AG04449 (cell line): ENCODE measurements around the gene BORCS8.

ENCODE experiments used
- CTCF ChIA-PET: fragments of 350-600 bp; formaldehyde crosslinking; extraction: SDS; loops from one replicate; lab custom pipeline; 2021; ENCODE audit warnings: antibody characterized with exemption; lab: Yijun Ruan, JAX
- POLR2A ChIA-PET: fragments of 400-600, 350-600 bp; formaldehyde crosslinking; extraction: SDS; loops from one replicate; lab custom pipeline; 2020; ENCODE audit warnings: antibody characterized with exemption, inconsistent platforms; lab: Yijun Ruan, JAX
- DNase-seq: peaks from one replicate; pipeline ENCODE4 v3.0.0-alpha.2; 2010; ENCODE audit warnings: low read depth, low spot score
- H3K4me3 ChIP-seq: 2 replicates; pipeline ENCODE4 v1.5.1; 2011; ENCODE audit warnings: low read depth, mild to moderate bottlenecking, control low read depth, low read length
- TF ChIP-seq, protein P1 (sequence below): IDR thresholded peaks from one replicate; pipeline ENCODE4 v1.5.1; 2011; ENCODE audit warnings: mild to moderate bottlenecking, moderate library complexity, low read length, control low read depth, inconsistent platforms; ENCODE audit not compliant: insufficient read depth; ENCODE audit errors: missing control alignments

The BORCS8 gene

GRCh38 chr19:19192078-19192882 is at the start of gene BORCS8, which contains the start of gene RFXANK:
Gene BORCS8 (minus strand): TSS chr19:19192152. CDS start chr19:19192117, 35 bp downstream.
Gene RFXANK (plus strand): TSS chr19:19192258. CDS start chr19:19193947, 1,689 bp downstream.
- TF ChIP-seq, protein P1, sequence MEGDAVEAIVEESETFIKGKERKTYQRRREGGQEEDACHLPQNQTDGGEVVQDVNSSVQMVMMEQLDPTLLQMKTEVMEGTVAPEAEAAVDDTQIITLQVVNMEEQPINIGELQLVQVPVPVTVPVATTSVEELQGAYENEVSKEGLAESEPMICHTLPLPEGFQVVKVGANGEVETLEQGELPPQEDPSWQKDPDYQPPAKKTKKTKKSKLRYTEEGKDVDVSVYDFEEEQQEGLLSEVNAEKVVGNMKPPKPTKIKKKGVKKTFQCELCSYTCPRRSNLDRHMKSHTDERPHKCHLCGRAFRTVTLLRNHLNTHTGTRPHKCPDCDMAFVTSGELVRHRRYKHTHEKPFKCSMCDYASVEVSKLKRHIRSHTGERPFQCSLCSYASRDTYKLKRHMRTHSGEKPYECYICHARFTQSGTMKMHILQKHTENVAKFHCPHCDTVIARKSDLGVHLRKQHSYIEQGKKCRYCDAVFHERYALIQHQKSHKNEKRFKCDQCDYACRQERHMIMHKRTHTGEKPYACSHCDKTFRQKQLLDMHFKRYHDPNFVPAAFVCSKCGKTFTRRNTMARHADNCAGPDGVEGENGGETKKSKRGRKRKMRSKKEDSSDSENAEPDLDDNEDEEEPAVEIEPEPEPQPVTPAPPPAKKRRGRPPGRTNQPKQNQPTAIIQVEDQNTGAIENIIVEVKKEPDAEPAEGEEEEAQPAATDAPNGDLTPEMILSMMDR: no peak
- H3K4me3 ChIP-seq: peak within 1 kb of the TSS; percentile 90
- peak; percentile 89 for DNase-seq
- CTCF ChIA-PET: interaction anchor here (0.7 to 5.1 kb wide), 7 partner anchors 9 to 298 kb away, joined by 3 to 51 read pairs (median 3); no protein-coding TSS in a partner anchor
- POLR2A ChIA-PET: interaction anchor here (0.7 to 2.5 kb wide), 3 partner anchors 9 to 1041 kb away, joined by 3 to 11 read pairs (median 3); partner anchors contain the start of gene NR2C2AP

- DNase-seq: no peak
- POLR2A ChIA-PET: no interaction called here
- no peak overlapping the region for H3K4me3 ChIP-seq
- CTCF ChIA-PET: no interaction called here
- TF ChIP-seq, protein P1: no peak
Measured at GRCh38 chr19:19240476-19240875, 48.5 kb upstream of the BORCS8 start.

- TF ChIP-seq, protein P1: no peak
- ChIA-PET CTCF (no interaction called here), POLR2A (no interaction called here)
- H3K4me3 ChIP-seq: no peak overlapping the region
- no peak for DNase-seq
Measured at GRCh38 chr19:19239675-19240074, 47.7 kb upstream of the BORCS8 start.

DNA sequence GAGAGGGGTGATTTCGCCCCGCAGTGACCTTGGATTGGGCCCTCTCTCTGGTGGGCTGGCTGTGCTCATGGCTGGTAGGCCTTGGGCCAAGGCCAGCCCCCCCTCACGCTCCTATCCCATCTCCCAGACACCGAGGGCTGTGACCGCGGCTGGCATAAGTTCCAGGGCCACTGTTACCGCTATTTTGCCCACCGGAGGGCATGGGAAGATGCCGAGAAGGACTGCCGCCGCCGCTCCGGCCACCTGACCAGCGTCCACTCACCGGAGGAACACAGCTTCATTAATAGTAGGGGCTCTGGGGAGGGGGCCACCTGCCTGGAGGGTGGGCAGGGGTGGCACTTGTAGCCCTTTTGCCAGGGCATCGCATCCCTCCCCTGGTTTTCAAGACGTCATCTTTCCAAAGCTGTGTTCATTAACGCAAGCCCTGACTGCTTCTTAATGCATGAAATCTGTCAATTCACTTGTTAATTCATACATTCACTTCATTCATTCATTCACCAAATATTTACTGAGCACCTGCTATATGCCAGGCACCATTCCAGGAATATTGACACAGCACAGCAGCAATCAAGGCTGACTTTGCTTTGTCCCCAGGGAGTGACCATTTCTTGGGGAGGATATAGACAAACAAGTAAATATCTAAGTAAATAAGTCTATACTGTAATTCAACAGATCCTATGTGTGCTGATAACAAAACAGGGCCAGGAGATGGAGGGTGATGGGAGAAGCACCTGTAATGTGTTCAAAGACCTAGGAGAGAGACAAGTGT is 46.4 kb upstream of the BORCS8 start:
- ChIA-PET POLR2A (no interaction called here), CTCF (no interaction called here)
- TF ChIP-seq, protein P1: no peak
- DNase-seq: no peak
- no peak overlapping the region for H3K4me3 ChIP-seq

- CTCF ChIA-PET: no interaction called here
- no peak for DNase-seq
- POLR2A ChIA-PET: no interaction called here
- TF ChIP-seq, protein P1: no peak
- no peak overlapping the region for H3K4me3 ChIP-seq
Measured at GRCh38 chr19:19236173-19236572, 44.2 kb upstream of the BORCS8 start.

DNA sequence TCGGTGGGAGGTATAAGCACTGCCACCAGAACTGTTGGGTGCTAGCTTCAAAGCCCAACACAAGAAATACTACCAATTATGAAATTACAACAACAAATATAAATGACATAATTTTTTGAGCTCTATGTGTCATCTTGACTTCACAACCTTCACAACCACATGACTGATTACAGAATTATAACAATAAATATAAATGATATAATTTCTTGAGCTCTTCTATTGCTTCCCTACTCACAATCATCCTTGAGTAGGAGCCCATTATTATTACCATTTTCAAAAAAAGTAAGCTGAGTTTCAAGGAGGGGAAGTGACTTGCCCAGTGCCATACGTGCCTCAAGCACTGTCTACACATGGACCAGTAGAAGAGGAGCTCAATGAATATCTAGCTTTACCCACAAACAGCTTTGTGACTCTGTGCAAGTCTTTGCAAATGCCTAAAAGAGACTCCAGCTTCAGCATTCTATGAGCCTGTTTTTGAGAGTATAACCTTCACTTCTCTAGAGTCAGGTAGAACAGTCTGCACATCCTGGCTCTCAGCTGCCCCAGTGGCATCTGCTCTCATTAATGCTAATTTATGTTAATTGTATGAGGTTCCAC is 42.4 kb upstream of the BORCS8 start:
- ChIA-PET POLR2A (no interaction called here), CTCF (interaction anchor here (0.7 to 2.4 kb wide), 2 partner anchors 9 to 59 kb away, joined by 3 to 14 read pairs; no protein-coding TSS in a partner anchor)
- no peak overlapping the region for H3K4me3 ChIP-seq
- TF ChIP-seq, protein P1: no peak
- DNase-seq: no peak
